Vagina (tissue), 2 donors: Measurements from ENCODE around the gene ADAMTS17.

Source experiments
- CTCF ChIP-seq, 3 experiments: fragments of 450-650 bp in 2 of 3; fragments of 200-600 bp in 1 of 3; sonication (generic) in 1 of 3; IDR thresholded peaks; one replicate each; pipeline ENCODE4 v1.5.1; 2017 to 2019; ENCODE audit warnings: antibody characterized with exemption in 3 of 3, mild to moderate bottlenecking in 2 of 3, moderate library complexity in 2 of 3
- POLR2A ChIP-seq, 2 donors: fragments of 450-650 bp; IDR thresholded peaks; one replicate each; pipeline ENCODE4 v1.6.1; 2017; ENCODE audit warnings: antibody characterized with exemption in 2 of 2, mild to moderate bottlenecking in 2 of 2, moderate library complexity in 2 of 2
- POLR2AphosphoS5 ChIP-seq, 2 donors: sonication (generic); formaldehyde crosslinking; IDR thresholded peaks; one replicate each; pipeline ENCODE4 v1.9.0; 2017; ENCODE audit warnings: antibody characterized with exemption in 2 of 2, mild to moderate bottlenecking in 2 of 2, low read depth in 1 of 2; ENCODE audit not compliant: insufficient read depth in 1 of 2

- no peak for TF ChIP-seq CTCF (IDR thresholded peaks at IDR 0.05)
- TF ChIP-seq POLR2A (IDR thresholded peaks at IDR 0.05) = no peak
- TF ChIP-seq POLR2AphosphoS5 (IDR thresholded peaks at IDR 0.05; ENCODE audit: insufficient read depth in 1 of 2, low read depth in 1 of 2) = no peak
Measured at GRCh38 chr15:100172356-100173024, 169.3 kb downstream of the ADAMTS17 start.
